ENCODE data around the gene LHFPL6.

The LHFPL6 gene

DNA sequence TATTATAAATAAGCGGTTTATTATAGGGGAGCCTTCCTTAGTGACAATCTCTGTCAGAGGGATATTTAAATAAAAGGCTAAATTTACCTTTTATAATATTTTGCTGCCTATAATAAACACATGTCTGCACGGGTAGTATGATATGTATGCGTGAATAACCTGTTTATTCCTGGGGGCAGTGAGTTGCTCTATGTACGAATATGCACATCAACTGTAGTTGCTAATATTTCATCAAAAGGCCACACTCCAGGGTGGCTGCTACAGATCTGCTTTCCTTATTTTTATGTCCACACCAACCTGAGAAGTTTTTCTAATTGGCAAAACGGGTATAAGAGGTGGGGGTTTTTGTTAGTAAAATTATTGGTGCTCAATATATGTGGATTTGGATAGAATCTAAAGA, 192.0 kb downstream of the LHFPL6 start:
- no peak for TF ChIP-seq CTCF (IDR thresholded peaks at IDR 0.05; ENCODE audit: low read depth, low read length, missing control alignments)
- DNase-seq (ENCODE audit: extremely low read depth, low read depth): no peak
- no peak overlapping the region for H3K4me3 ChIP-seq (replicated peaks; ENCODE audit: low read depth, low read length)

DNA sequence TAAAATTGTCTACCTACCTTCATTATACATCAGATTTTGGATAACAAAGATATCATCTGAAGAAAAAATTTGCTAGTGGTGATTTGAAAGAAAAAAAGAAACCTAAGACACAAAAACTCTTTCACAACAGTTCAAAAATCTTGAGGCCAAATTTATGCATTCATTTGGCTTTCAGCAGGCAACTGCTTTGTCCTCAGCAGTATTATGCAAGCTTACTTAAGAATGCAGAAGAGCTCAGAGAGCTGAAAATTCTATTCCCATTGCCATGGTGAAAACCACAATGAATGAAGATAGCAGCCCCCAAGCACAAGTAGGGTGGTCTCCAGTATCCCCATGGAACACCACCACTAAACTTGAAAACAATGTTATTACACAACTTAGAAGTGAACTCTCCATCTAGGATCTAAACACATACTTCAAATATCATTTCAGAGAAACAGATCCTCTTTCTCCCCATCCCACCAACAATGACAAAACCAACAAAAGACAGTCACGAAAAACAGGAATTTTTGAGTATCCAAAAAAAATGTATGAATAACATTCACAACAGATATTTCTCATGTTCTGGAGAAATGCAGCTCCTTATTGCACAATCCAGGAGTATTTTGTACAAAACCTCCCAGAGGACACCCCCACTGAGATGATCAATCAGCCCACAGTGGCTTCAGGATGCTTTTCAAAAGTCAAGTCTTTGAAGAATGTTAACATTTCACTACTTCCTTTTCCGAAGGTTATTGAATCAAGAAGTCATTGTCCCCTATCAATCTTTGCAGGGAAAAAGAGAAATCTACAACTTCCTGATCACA, 192.7 kb downstream of the LHFPL6 start:
- no peak overlapping the region for H3K4me3 ChIP-seq (replicated peaks; ENCODE audit: low read depth, low read length)
- no peak for TF ChIP-seq CTCF (IDR thresholded peaks at IDR 0.05; ENCODE audit: low read depth, low read length, missing control alignments)
- DNase-seq (ENCODE audit: extremely low read depth, low read depth): no peak

DNA sequence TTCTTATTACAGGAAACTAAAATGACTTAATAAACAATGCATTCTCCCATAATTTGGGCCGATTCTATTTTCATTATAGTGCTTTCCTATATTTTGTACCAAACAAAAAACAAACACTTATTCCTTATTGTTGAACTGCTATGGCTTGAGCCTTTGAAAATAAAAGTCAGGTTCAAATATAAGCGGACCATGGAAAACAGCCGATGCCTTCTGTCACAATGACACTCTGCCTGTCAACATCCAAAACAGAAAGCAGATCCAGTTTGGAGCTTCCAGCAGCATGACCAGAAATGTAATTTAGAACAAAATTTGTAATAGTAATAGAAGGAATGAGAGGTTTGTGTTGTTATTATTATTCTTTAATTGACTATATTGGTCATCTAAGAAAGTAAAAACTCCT, 194.5 kb downstream of the LHFPL6 start:
- no peak for TF ChIP-seq CTCF (IDR thresholded peaks at IDR 0.05; ENCODE audit: low read depth, low read length, missing control alignments)
- H3K4me3 ChIP-seq (replicated peaks; ENCODE audit: low read depth, low read length): no peak overlapping the region
- no peak for DNase-seq (ENCODE audit: extremely low read depth, low read depth)

DNA sequence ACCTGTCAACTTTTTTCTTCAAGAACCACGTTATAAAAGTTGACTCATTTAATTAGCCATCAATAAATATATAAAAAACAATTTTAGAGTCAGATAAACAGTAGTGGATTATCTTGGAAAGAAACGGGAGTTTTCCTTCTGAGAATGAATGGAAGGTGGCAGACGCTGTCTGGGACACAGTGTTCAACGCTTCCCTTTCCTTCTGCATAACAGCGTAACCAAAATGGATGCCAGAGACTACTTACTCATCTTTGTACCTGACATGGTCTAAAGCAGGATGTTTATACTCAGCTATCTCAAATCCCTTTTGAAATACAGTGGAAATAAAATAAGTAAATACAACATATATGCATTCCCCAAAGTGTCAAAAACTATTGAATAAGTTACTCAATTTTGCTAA, 195.2 kb downstream of the LHFPL6 start:
- TF ChIP-seq CTCF (IDR thresholded peaks at IDR 0.05; ENCODE audit: low read depth, low read length, missing control alignments): no peak
- no peak for DNase-seq (ENCODE audit: extremely low read depth, low read depth)
- no peak overlapping the region for H3K4me3 ChIP-seq (replicated peaks; ENCODE audit: low read depth, low read length)

GRCh38 chr13:39407138-39407537, 195.9 kb downstream of the LHFPL6 start:
- DNase-seq (ENCODE audit: extremely low read depth, low read depth): no peak
- no peak overlapping the region for H3K4me3 ChIP-seq (replicated peaks; ENCODE audit: low read depth, low read length)
- TF ChIP-seq CTCF (IDR thresholded peaks at IDR 0.05; ENCODE audit: low read depth, low read length, missing control alignments): no peak

GRCh38 chr13:39406688-39407087, 196.3 kb downstream of the LHFPL6 start:
- no peak for DNase-seq (ENCODE audit: extremely low read depth, low read depth)
- TF ChIP-seq CTCF (IDR thresholded peaks at IDR 0.05; ENCODE audit: low read depth, low read length, missing control alignments): no peak
- H3K4me3 ChIP-seq (replicated peaks; ENCODE audit: low read depth, low read length): no peak overlapping the region

All from HFF-Myc (cell line).